ENCODE data around the gene FOXK1. TPM values are rescaled to one million over a fixed set of nuclear protein-coding genes. Genes with fewer than 3 reads are reported as not detected.

The FOXK1 gene
- total RNA-seq, 4 donors from 2014 or later = 28.0 to 59.9 (median 34.2) TPM

DNA sequence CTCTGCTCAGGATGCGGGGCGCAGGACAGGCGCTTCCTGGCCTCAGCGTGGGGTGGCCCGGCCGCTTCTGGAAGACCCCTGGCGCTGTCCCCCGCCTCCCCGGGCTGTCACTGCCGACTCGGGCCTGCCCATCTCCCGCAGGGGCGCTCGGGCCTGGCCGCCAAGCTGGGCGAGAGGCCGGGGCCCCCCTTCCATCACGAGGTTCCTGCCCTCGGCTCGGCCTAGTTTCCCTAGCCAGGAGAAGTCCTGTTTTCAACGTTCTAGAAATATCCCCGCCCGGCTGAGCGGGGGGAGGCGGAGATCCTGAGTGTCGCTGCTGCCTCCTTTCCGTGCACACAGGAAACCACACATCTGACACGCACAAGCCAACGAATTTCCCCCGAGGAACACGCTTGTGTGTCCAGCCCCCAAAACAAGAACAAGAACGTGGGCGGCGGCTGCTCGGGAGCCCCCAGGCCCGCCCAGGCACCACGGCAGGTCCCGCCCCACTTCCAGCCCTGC is 127.0 kb downstream of the FOXK1 start:
- H3K4me1 ChIP-seq = no peaks in the 10 kb centered on the region
- no peaks in the 10 kb centered on the region for H3K9me3 ChIP-seq
- 62% methylated on average over 31 of the region's 38 CpGs; no CpG with 5 or more reads in 1 of the 2 donors for WGBS, 2 donors (ENCODE audit: low coverage in 1 of 2)
- H3K4me3 ChIP-seq = peak overlapping the region in 1 of 4 donors; percentile 27
- in situ Hi-C loops (cut with MboI; ENCODE audit: low pct_ligation_motif_present in 1 of 4, low pct_unique_long_range_greater_than_20kb in 1 of 4, low sequenced_read_pairs in 3 of 4) (no loop called here), intact Hi-C loops (cut with DNase I; ENCODE audit: low total_unique reads) (no loop called here)
- no peak for DNase-seq
- no peaks in the 10 kb centered on the region for H3K36me3 ChIP-seq
- H3K27ac ChIP-seq = peak overlapping the region in 1 of 4 donors; percentile 34
- H3K27me3 ChIP-seq = peaks cover 26% of the 10 kb centered on the region
- TF ChIP-seq, protein P1, sequence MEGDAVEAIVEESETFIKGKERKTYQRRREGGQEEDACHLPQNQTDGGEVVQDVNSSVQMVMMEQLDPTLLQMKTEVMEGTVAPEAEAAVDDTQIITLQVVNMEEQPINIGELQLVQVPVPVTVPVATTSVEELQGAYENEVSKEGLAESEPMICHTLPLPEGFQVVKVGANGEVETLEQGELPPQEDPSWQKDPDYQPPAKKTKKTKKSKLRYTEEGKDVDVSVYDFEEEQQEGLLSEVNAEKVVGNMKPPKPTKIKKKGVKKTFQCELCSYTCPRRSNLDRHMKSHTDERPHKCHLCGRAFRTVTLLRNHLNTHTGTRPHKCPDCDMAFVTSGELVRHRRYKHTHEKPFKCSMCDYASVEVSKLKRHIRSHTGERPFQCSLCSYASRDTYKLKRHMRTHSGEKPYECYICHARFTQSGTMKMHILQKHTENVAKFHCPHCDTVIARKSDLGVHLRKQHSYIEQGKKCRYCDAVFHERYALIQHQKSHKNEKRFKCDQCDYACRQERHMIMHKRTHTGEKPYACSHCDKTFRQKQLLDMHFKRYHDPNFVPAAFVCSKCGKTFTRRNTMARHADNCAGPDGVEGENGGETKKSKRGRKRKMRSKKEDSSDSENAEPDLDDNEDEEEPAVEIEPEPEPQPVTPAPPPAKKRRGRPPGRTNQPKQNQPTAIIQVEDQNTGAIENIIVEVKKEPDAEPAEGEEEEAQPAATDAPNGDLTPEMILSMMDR (IDR thresholded peaks at IDR 0.05) = no peak
- no peak for TF ChIP-seq POLR2A (IDR thresholded peaks at IDR 0.05)
- TF ChIP-seq EP300 (IDR thresholded peaks at IDR 0.05; ENCODE audit: low read depth) = no peak
- no peak for TF ChIP-seq POLR2AphosphoS5 (IDR thresholded peaks at IDR 0.05)

DNA sequence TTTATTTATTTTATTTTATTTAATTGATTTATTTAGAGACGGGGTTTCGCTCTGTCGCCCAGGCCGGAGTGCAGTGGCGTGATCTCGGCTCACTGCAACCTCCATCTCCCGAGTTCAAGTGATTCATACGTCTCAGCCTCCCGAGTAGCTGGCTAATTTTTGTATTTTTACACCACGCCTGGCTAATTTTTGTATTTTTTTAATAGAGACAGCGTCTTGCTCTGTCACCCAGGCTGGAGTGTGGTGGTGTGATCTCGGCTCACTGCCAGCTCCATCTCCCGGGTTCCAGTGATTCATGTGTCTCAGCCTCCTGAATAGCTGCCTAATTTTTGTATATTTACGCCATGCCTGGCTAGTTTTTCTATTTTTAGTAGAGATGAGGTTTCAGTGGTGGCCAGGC is 127.6 kb downstream of the FOXK1 start:
- no peak overlapping the region for H3K27ac ChIP-seq
- no peaks in the 10 kb centered on the region for H3K4me1 ChIP-seq
- H3K9me3 ChIP-seq = no peaks in the 10 kb centered on the region
- no peak for DNase-seq
- H3K36me3 ChIP-seq = no peaks in the 10 kb centered on the region
- WGBS, 2 donors (ENCODE audit: low coverage in 1 of 2) = 74 to 79% methylated on average over 13 to 14 of the region's 14 CpGs
- TF ChIP-seq POLR2AphosphoS5 (IDR thresholded peaks at IDR 0.05) = no peak
- TF ChIP-seq, protein P1 (IDR thresholded peaks at IDR 0.05) = no peak
- TF ChIP-seq POLR2A (IDR thresholded peaks at IDR 0.05) = no peak
- TF ChIP-seq EP300 (IDR thresholded peaks at IDR 0.05; ENCODE audit: low read depth) = no peak
- H3K4me3 ChIP-seq = no peak overlapping the region
- intact Hi-C loops (cut with DNase I; ENCODE audit: low total_unique reads) = no loop called here
- H3K27me3 ChIP-seq = peaks cover 26% of the 10 kb centered on the region
- in situ Hi-C loops (cut with MboI; ENCODE audit: low pct_ligation_motif_present in 1 of 4, low pct_unique_long_range_greater_than_20kb in 1 of 4, low sequenced_read_pairs in 3 of 4) = no loop called here

GRCh38 chr7:4814433-4814832 is 132.3 kb downstream of the FOXK1 start:
- intact Hi-C loops (cut with DNase I; ENCODE audit: low total_unique reads) = no loop called here
- no peak for DNase-seq
- WGBS, 2 donors (ENCODE audit: low coverage in 1 of 2) = 59% methylated on average over 14 of the region's 14 CpGs; no CpG with 5 or more reads in 1 of the 2 donors
- Histone ChIP-seq H3K4me3 (no peak overlapping the region), H3K9me3 (no peaks in the 10 kb centered on the region), H3K36me3 (no peaks in the 10 kb centered on the region), H3K4me1 (no peaks in the 10 kb centered on the region), H3K27me3 (peaks cover 6% of the 10 kb centered on the region), H3K27ac (no peak overlapping the region)
- TF ChIP-seq, protein P1 (IDR thresholded peaks at IDR 0.05) = no peak
- TF ChIP-seq EP300 (IDR thresholded peaks at IDR 0.05; ENCODE audit: low read depth) (no peak), POLR2AphosphoS5 (IDR thresholded peaks at IDR 0.05) (no peak), POLR2A (IDR thresholded peaks at IDR 0.05) (no peak)
- in situ Hi-C loops (cut with MboI; ENCODE audit: low pct_ligation_motif_present in 1 of 4, low pct_unique_long_range_greater_than_20kb in 1 of 4, low sequenced_read_pairs in 3 of 4) = no loop called here

DNA sequence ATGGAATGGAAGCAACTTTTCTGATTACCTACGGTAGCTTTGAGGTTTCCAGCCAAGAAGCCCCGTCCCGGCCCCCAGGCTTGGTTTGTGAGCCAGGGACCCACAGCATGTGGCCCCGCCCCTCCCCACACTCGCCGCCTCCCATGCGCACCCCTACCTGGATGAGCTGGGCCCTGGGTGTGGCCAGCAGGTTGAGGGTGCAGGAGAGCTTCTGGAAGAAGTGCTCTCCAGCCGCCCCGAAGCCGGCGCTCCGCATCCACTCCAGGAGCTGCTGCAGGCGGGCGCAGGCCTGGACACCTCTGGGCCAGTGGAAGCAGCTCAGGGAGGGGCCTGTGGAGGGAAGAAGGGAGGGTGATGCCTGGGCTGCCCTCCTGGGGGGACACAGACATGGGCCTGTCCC is 133.0 kb downstream of the FOXK1 start:
- H3K27me3 ChIP-seq = no peaks in the 10 kb centered on the region
- no peaks in the 10 kb centered on the region for H3K4me1 ChIP-seq
- no peak overlapping the region for H3K4me3 ChIP-seq
- no peak for DNase-seq
- WGBS, 2 donors (ENCODE audit: low coverage in 1 of 2) = 93% methylated on average over 14 of the region's 14 CpGs; no CpG with 5 or more reads in 1 of the 2 donors
- in situ Hi-C loops (cut with MboI; ENCODE audit: low pct_ligation_motif_present in 1 of 4, low pct_unique_long_range_greater_than_20kb in 1 of 4, low sequenced_read_pairs in 3 of 4) (no loop called here), intact Hi-C loops (cut with DNase I; ENCODE audit: low total_unique reads) (no loop called here)
- no peaks in the 10 kb centered on the region for H3K9me3 ChIP-seq
- no peak overlapping the region for H3K27ac ChIP-seq
- no peaks in the 10 kb centered on the region for H3K36me3 ChIP-seq
- TF ChIP-seq, protein P1 (IDR thresholded peaks at IDR 0.05) = no peak
- no peak for TF ChIP-seq POLR2A (IDR thresholded peaks at IDR 0.05)
- TF ChIP-seq POLR2AphosphoS5 (IDR thresholded peaks at IDR 0.05) = no peak
- TF ChIP-seq EP300 (IDR thresholded peaks at IDR 0.05; ENCODE audit: low read depth) = no peak

Data from transverse colon (tissue), 4 donors.